GM12891 (cell line): ENCODE results near the gene HIPK1.

ENCODE experiments used
- DNase-seq: peaks from one replicate; pipeline ENCODE4 v3.0.0; 2011; ENCODE audit warnings: low spot score; ENCODE audit not compliant: insufficient read length
- FAIRE-seq: peaks from 2 replicates; lab custom pipeline; 2011; peaks lifted over from hg19 to GRCh38; lab: Jason Lieb, UNC
- PAX5 ChIP-seq: IDR thresholded peaks from 2 replicates; pipeline ENCODE4 v1.6.1; 2011; ENCODE audit warnings: low read length, moderate library complexity, mild to moderate bottlenecking; ENCODE audit not compliant: insufficient read depth, severe bottlenecking
- POLR2A ChIP-seq: IDR thresholded peaks from 2 replicates; pipeline ENCODE4 v1.6.1; 2011; ENCODE audit warnings: low read depth, low read length, control low read depth
- POLR2AphosphoS5 ChIP-seq: IDR thresholded peaks from 2 replicates; pipeline ENCODE4 v1.6.1; 2011; ENCODE audit warnings: low read depth, low read length, control low read depth
- POU2F2 ChIP-seq: IDR thresholded peaks from 2 replicates; pipeline ENCODE4 v1.6.1; 2011; ENCODE audit warnings: low read depth, mild to moderate bottlenecking, control low read depth, low read length, moderate library complexity
- SPI1 ChIP-seq: IDR thresholded peaks from 2 replicates; pipeline ENCODE4 v1.6.1; 2011; ENCODE audit warnings: low read depth, low read length, control low read depth
- TAF1 ChIP-seq: IDR thresholded peaks from 2 replicates; pipeline ENCODE4 v1.6.1; 2011; ENCODE audit warnings: low read depth, low read length, control low read depth

HIPK1 gene

GRCh38 chr1:113895098-113895497, 34.0 kb upstream of the HIPK1 start:
- no peak for FAIRE-seq
- DNase-seq = no peak

GRCh38 chr1:113895961-113896360, 33.2 kb upstream of the HIPK1 start:
- FAIRE-seq (no peak), DNase-seq (no peak)
- TF ChIP-seq TAF1 (no peak), POU2F2 (no peak), POLR2AphosphoS5 (no peak), PAX5 (no peak), SPI1 (no peak), POLR2A (no peak)

More at GRCh38 chr1:113895098-113895497, 34.0 kb upstream of the HIPK1 start:
- TF ChIP-seq POU2F2 = no peak
- TF ChIP-seq TAF1 = no peak
- no peak for TF ChIP-seq POLR2A
- TF ChIP-seq SPI1 = no peak

GRCh38 chr1:113898241-113898814, 30.8 kb upstream of the HIPK1 start:
- FAIRE-seq = no peak
- no peak for DNase-seq
- TF ChIP-seq POLR2A = no peak
- TF ChIP-seq POLR2AphosphoS5 = no peak
- TF ChIP-seq SPI1 = no peak
- no peak for TF ChIP-seq TAF1
- no peak for TF ChIP-seq PAX5
- TF ChIP-seq POU2F2 = no peak

- no peak for DNase-seq
- no peak for TF ChIP-seq TAF1
- TF ChIP-seq POU2F2 = no peak
- no peak for FAIRE-seq
Measured at GRCh38 chr1:113899111-113899510, 30.0 kb upstream of the HIPK1 start.

- DNase-seq = no peak
- TF ChIP-seq PAX5 (no peak), POLR2AphosphoS5 (no peak), TAF1 (no peak), POLR2A (no peak), SPI1 (no peak), POU2F2 (no peak)
- no peak for FAIRE-seq
Measured at GRCh38 chr1:113901191-113901590, 27.9 kb upstream of the HIPK1 start.

- DNase-seq (no peak), FAIRE-seq (no peak)
- 0 out of 2 replicates have a peak, but pooled peaks have one; percentile 32 for TF ChIP-seq SPI1
- TF ChIP-seq PAX5 = no peak
- no peak for TF ChIP-seq POU2F2
- TF ChIP-seq POLR2AphosphoS5 = no peak
- no peak for TF ChIP-seq TAF1
Measured at GRCh38 chr1:113903501-113904292, 25.4 kb upstream of the HIPK1 start.

- no peak for FAIRE-seq
- TF ChIP-seq PAX5 (no peak), SPI1 (no peak), POLR2A (no peak), POLR2AphosphoS5 (no peak), TAF1 (no peak), POU2F2 (no peak)
- DNase-seq = no peak
Measured at GRCh38 chr1:113904293-113904673, 24.8 kb upstream of the HIPK1 start.

- DNase-seq = peak; percentile 96
- TF ChIP-seq PAX5 (peak; percentile 43), POLR2A (peak; percentile 73), POLR2AphosphoS5 (peak; percentile 75), TAF1 (peak; percentile 71; the same call in 1 of the 2 replicates), POU2F2 (no peak; the same call in 1 of the 2 replicates), SPI1 (peak; percentile 50)
- FAIRE-seq = peak; percentile 93
Measured at GRCh38 chr1:113904674-113905434, 24.3 kb upstream of the HIPK1 start, which contains the start of the genes AP4B1 and DCLRE1B. Gene AP4B1, minus strand, starts transcription at chr1:113904799. Its CDS starts 82 bp downstream, at chr1:113904717. Gene DCLRE1B, plus strand, starts transcription at chr1:113905326. Its CDS starts 261 bp downstream, at chr1:113905587.

- peak; percentile 27 for DNase-seq
- TF ChIP-seq POU2F2 (no peak), TAF1 (no peak), SPI1 (no peak), POLR2AphosphoS5 (no peak), POLR2A (no peak), PAX5 (no peak)
Measured at GRCh38 chr1:113905435-113905861, 23.7 kb upstream of the HIPK1 start.

More at GRCh38 chr1:113905435-113905861, 23.7 kb upstream of the HIPK1 start:
- FAIRE-seq = no peak
